GM23338 (cell line): ENCODE data around the gene CACNB2. TPM values are rescaled to one million over a fixed set of nuclear protein-coding genes. Genes with fewer than 3 reads are reported as not detected.

ENCODE experiments used
- ATAC-seq: fragments of 200-7000 bp; cut with Tn5 transposase; 3 replicates; pipeline ENCODE4 v1.9.1; 2020
- DNase-seq: peaks from one replicate; pipeline ENCODE4 v3.0.0-alpha.2; 2015; ENCODE audit warnings: low spot score
- H2AFZ ChIP-seq: fragments of 200-600 bp; sonication (generic); 2 replicates; pipeline ENCODE4 v1.8.0; 2016; ENCODE audit warnings: antibody characterized with exemption, mild to moderate bottlenecking, moderate library complexity
- H3F3A ChIP-seq: fragments of 200-600 bp; sonication (generic); replicated peaks from 2 replicates; pipeline ENCODE4 v1.8.0; 2017; ENCODE audit warnings: antibody characterized with exemption, mixed run types, low read depth
- H3K27ac ChIP-seq: fragments of 200-600 bp; sonication (generic); 2 replicates; pipeline ENCODE4 v1.6.1; 2016; ENCODE audit warnings: low read depth
- H3K27me3 ChIP-seq: fragments of 200-600 bp; sonication (generic); 2 replicates; pipeline ENCODE4 v1.8.0; 2016; ENCODE audit warnings: mild to moderate bottlenecking, mixed run types, moderate library complexity; ENCODE audit not compliant: insufficient read depth
- H3K36me3 ChIP-seq: fragments of 200-600 bp; sonication (generic); 2 replicates; pipeline ENCODE4 v1.8.0; 2016; ENCODE audit warnings: mild to moderate bottlenecking; ENCODE audit not compliant: insufficient read depth
- H3K4me1 ChIP-seq: fragments of 200-600 bp; sonication (generic); 2 replicates; pipeline ENCODE4 v1.8.0; 2016; ENCODE audit warnings: mild to moderate bottlenecking, moderate library complexity; ENCODE audit not compliant: insufficient read depth
- H3K4me2 ChIP-seq: fragments of 200-600 bp; sonication (generic); 2 replicates; pipeline ENCODE4 v1.7.1; 2017; ENCODE audit warnings: mixed run types
- H3K4me3 ChIP-seq: fragments of 200-600 bp; sonication (generic); 2 replicates; pipeline ENCODE4 v1.6.1; 2016; ENCODE audit warnings: mixed run types
- H3K79me2 ChIP-seq: fragments of 200-600 bp; sonication (generic); replicated peaks from 2 replicates; pipeline ENCODE4 v1.8.0; 2017; ENCODE audit warnings: mild to moderate bottlenecking; ENCODE audit not compliant: insufficient read depth
- H3K9me2 ChIP-seq: fragments of 200-600 bp; sonication (generic); 2 replicates; pipeline ENCODE4 v1.8.0; 2017; ENCODE audit not compliant: insufficient read depth
- H4K20me1 ChIP-seq: fragments of 200-600 bp; sonication (generic); replicated peaks from 2 replicates; pipeline ENCODE4 v1.8.0; 2017; ENCODE audit warnings: mild to moderate bottlenecking; ENCODE audit not compliant: insufficient read depth
- H3K27ac Mint-ChIP-seq: 2 replicates; pipeline ENCODE4 v1.8.0; 2020; ENCODE audit warnings: inconsistent platforms, mild to moderate bottlenecking, moderate library complexity, mixed read lengths
- H3K27me3 Mint-ChIP-seq: 3 replicates; pipeline ENCODE4 v1.8.0; 2022; ENCODE audit warnings: low read depth, mild to moderate bottlenecking, moderate library complexity, mixed read lengths, inconsistent platforms; ENCODE audit not compliant: insufficient read depth, poor library complexity
- H3K36me3 Mint-ChIP-seq: 3 replicates; pipeline ENCODE4 v1.8.0; 2021; ENCODE audit warnings: low read depth, mild to moderate bottlenecking, inconsistent platforms, moderate library complexity, mixed read lengths
- H3K4me1 Mint-ChIP-seq: 3 replicates; pipeline ENCODE4 v1.8.0; 2020; ENCODE audit warnings: mild to moderate bottlenecking, inconsistent platforms, mixed read lengths
- H3K4me3 Mint-ChIP-seq: 3 replicates; pipeline ENCODE4 v1.8.0; 2021; ENCODE audit warnings: moderate library complexity, mild to moderate bottlenecking, inconsistent platforms, mixed read lengths
- H3K9me3 Mint-ChIP-seq: 3 replicates; pipeline ENCODE4 v1.8.0; 2020; ENCODE audit warnings: moderate library complexity, mild to moderate bottlenecking, inconsistent platforms, mixed read lengths
- CREB1 ChIP-seq: fragments of 250-450 bp; sonication (Bioruptor Pico); IDR thresholded peaks from 2 replicates; pipeline ENCODE4 v1.5.0; 2020; ENCODE audit warnings: low read depth, mild to moderate bottlenecking, moderate library complexity
- CTCF ChIP-seq, 2 experiments: fragments of 200-600 bp in 1 of 2; sonication (generic) in 1 of 2; conservative IDR thresholded peaks; 2 replicates each; pipeline versions ENCODE4 v1.5.1 to v1.6.1; 2016 to 2017; ENCODE audit warnings: antibody characterized with exemption in 2 of 2, low read depth in 2 of 2, mild to moderate bottlenecking in 2 of 2, moderate library complexity in 1 of 2
- ETS1 ChIP-seq: IDR thresholded peaks from 2 replicates; pipeline ENCODE4 v1.6.1; 2016; ENCODE audit warnings: antibody characterized with exemption
- EZH2 ChIP-seq: fragments of 200-600 bp; sonication (generic); IDR thresholded peaks from one replicate; pipeline ENCODE4 v1.8.0; 2017; ENCODE audit warnings: antibody characterized with exemption, mild to moderate bottlenecking, low read depth; ENCODE audit not compliant: unreplicated experiment
- EZH2phosphoT487 ChIP-seq: fragments of 200-600 bp; sonication (generic); IDR thresholded peaks from one replicate; pipeline ENCODE4 v1.8.1; 2018; ENCODE audit warnings: antibody characterized with exemption; ENCODE audit not compliant: unreplicated experiment
- JUNB ChIP-seq: IDR thresholded peaks from one replicate; pipeline ENCODE4 v1.6.1; 2016; ENCODE audit warnings: antibody characterized with exemption; ENCODE audit not compliant: unreplicated experiment
- NANOG ChIP-seq: IDR thresholded peaks from 2 replicates; pipeline ENCODE4 v1.6.1; 2016; ENCODE audit warnings: antibody characterized with exemption, borderline replicate concordance
- POLR2AphosphoS5 ChIP-seq: IDR thresholded peaks from 2 replicates; pipeline ENCODE4 v1.6.1; 2016; ENCODE audit warnings: antibody characterized with exemption, low read depth
- REST ChIP-seq: IDR thresholded peaks from one replicate; pipeline ENCODE4 v1.6.1; 2018; ENCODE audit warnings: antibody characterized with exemption; ENCODE audit not compliant: unreplicated experiment
- STAT1 ChIP-seq: IDR thresholded peaks from one replicate; pipeline ENCODE4 v1.6.1; 2016; ENCODE audit warnings: antibody characterized with exemption; ENCODE audit not compliant: unreplicated experiment
- ZNF114 ChIP-seq: fragments of 250-450 bp; sonication (Bioruptor Pico); IDR thresholded peaks from 2 replicates; pipeline ENCODE4 v1.5.0; 2020; ENCODE audit warnings: mild to moderate bottlenecking, moderate library complexity
- ZNF331 ChIP-seq: fragments of 250-450 bp; sonication (Bioruptor Pico); IDR thresholded peaks from 2 replicates; pipeline ENCODE4 v1.5.0; 2020; ENCODE audit warnings: low read depth, mild to moderate bottlenecking, moderate library complexity
- polyA plus RNA-seq: library from polyadenylated mRNA; unstranded; fragments of >200 nt; fragmentation: Nextera tagmentation; extraction: Ambion mirVana; gene quantifications from 2 replicates; pipeline ENCODE4 v1.2.1, GENCODE V29; 2016
- total RNA-seq: library from RNA; depleted of rRNA; stranded (reverse); fragments of >200 nt; shearing (Covaris generic); gene quantifications from 2 replicates; pipeline ENCODE4 v1.2.3, GENCODE V29; 2014

Gene CACNB2
- total and polyA plus RNA-seq, 2 experiments from 2014 or later = 5.0 to 5.9 TPM

- TF ChIP-seq ETS1 (no peak), CTCF (conservative IDR thresholded peaks at IDR 0.05; ENCODE audit: low read depth in 2 of 2) (peak; percentile 65 to 79)
- no peak overlapping the region; the same call in 1 of the 2 replicates for H3K27ac Mint-ChIP-seq
- Histone ChIP-seq H3K79me2 (no peaks in the 10 kb centered on the region), H3K27me3 (no peaks in the 10 kb centered on the region), H3K9me2 (no peaks in the 10 kb centered on the region), H3K27ac (no peak overlapping the region), H3K4me2 (no peak overlapping the region), H3K36me3 (no peaks in the 10 kb centered on the region), H3K4me1 (no peaks in the 10 kb centered on the region), H3F3A (no peaks in the 10 kb centered on the region), H2AFZ (no peak overlapping the region), H4K20me1 (no peaks in the 10 kb centered on the region), H3K4me3 (no peak overlapping the region)
- no peaks in the 10 kb centered on the region for H3K36me3 Mint-ChIP-seq
- ATAC-seq (peak; percentile 77), DNase-seq (peak; percentile 71)
- no peaks in the 10 kb centered on the region; the same call in 1 of the 3 replicates for H3K4me1 Mint-ChIP-seq
- no peaks in the 10 kb centered on the region for H3K27me3 Mint-ChIP-seq
- no peaks in the 10 kb centered on the region for H3K9me3 Mint-ChIP-seq
- no peak overlapping the region for H3K4me3 Mint-ChIP-seq
These were observed 172.3 kb downstream of the CACNB2 start for GRCh38 chr10:18312374-18313139.

GRCh38 chr10:18313140-18313530 lies 172.9 kb downstream of the CACNB2 start:
- H2AFZ ChIP-seq = no peak overlapping the region
- no peaks in the 10 kb centered on the region for H3F3A ChIP-seq
- H3K4me1 Mint-ChIP-seq = no peaks in the 10 kb centered on the region; the same call in 1 of the 3 replicates
- no peaks in the 10 kb centered on the region for H3K36me3 Mint-ChIP-seq
- no peaks in the 10 kb centered on the region; the same call in 2 of the 3 replicates for H3K9me3 Mint-ChIP-seq
- H3K4me3 Mint-ChIP-seq = no peak overlapping the region
- no peaks in the 10 kb centered on the region for H3K36me3 ChIP-seq
- H3K27me3 Mint-ChIP-seq = no peaks in the 10 kb centered on the region
- no peaks in the 10 kb centered on the region for H3K9me2 ChIP-seq
- DNase-seq (no peak), ATAC-seq (no peak)
- H3K4me1 ChIP-seq = no peaks in the 10 kb centered on the region
- H3K27ac Mint-ChIP-seq = no peak overlapping the region
- H3K27ac ChIP-seq = no peak overlapping the region
- H3K4me2 ChIP-seq = no peak overlapping the region
- H4K20me1 ChIP-seq = no peaks in the 10 kb centered on the region
- no peak overlapping the region for H3K4me3 ChIP-seq
- no peaks in the 10 kb centered on the region for H3K27me3 ChIP-seq
- H3K79me2 ChIP-seq = no peaks in the 10 kb centered on the region
- no peak for TF ChIP-seq REST
- no peak for TF ChIP-seq ZNF331 (CRISPR knock-in tag)
- no peak for TF ChIP-seq JUNB
- TF ChIP-seq ZNF114 (CRISPR knock-in tag) = no peak
- TF ChIP-seq POLR2AphosphoS5 = no peak
- no peak for TF ChIP-seq EZH2phosphoT487
- TF ChIP-seq CREB1 = no peak
- no peak for TF ChIP-seq NANOG
- TF ChIP-seq STAT1 = no peak
- TF ChIP-seq ETS1 = no peak
- no peak for TF ChIP-seq EZH2
- TF ChIP-seq CTCF (conservative IDR thresholded peaks at IDR 0.05; ENCODE audit: low read depth in 2 of 2) = no peak; a peak in 1 of 4 replicates
